WERI-Rb-1 (cell line): ENCODE results near the gene GALNT17.
"Not testable (repeated sequence)": the region's sequence is repeated elsewhere in the genome, so short reads cannot be mapped to it uniquely, and the experiment has no call there.

Source experiments
- DNase-seq: peaks from one replicate; pipeline ENCODE4 v3.0.0-alpha.2; 2020
- H3K27ac ChIP-seq: fragments of 250-450 bp; sonication (Bioruptor Pico); 2 replicates; pipeline ENCODE4 v1.5.1; 2020; ENCODE audit warnings: mild to moderate bottlenecking, moderate library complexity
- H3K27me3 ChIP-seq: fragments of 250-450 bp; sonication (Bioruptor Pico); 2 replicates; pipeline ENCODE4 v1.5.1; 2021; ENCODE audit warnings: mild to moderate bottlenecking, low read depth, moderate library complexity; ENCODE audit not compliant: insufficient read depth, severe bottlenecking
- H3K36me3 ChIP-seq: fragments of 250-450 bp; sonication (Bioruptor Pico); 2 replicates; pipeline ENCODE4 v1.5.1; 2020; ENCODE audit warnings: mild to moderate bottlenecking, moderate library complexity
- H3K4me3 ChIP-seq: 2 replicates; pipeline ENCODE4 v1.5.1; 2011; ENCODE audit warnings: low read depth, mild to moderate bottlenecking, control low read depth, low read length
- H3K9me3 ChIP-seq: fragments of 250-450 bp; sonication (Bioruptor Pico); 2 replicates; pipeline ENCODE4 v1.5.1; 2021; ENCODE audit warnings: mild to moderate bottlenecking, moderate library complexity; ENCODE audit not compliant: severe bottlenecking
- TF ChIP-seq, protein P1 (sequence below): IDR thresholded peaks from 2 replicates; pipeline ENCODE4 v1.5.1; 2011; ENCODE audit warnings: low read depth, mild to moderate bottlenecking, control low read depth, inconsistent platforms, low read length

Gene GALNT17

DNA sequence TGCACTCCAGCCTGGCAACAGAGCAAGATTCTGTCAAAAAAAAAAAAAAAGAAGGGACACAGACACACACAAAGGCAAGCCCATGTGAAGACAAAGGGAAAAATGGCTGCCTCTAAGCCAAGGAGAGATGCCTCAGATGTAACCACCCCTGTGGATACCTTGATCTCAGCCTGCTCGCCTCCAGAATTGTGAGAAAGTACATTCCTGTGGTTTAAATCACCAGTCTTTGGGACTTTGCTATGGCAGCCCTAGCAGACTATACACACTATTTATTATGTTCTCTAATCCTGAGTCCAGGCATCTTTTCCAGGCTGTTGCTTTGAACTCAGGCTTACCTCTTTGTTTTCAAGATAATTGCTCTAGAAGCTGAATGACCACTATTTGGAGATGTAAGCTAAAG, 494.3 kb downstream of the GALNT17 start:
- DNase-seq: no peak
- Histone ChIP-seq H3K27ac (peak overlapping the region; percentile 79), H3K36me3 (no peaks in the 10 kb centered on the region), H3K27me3 (no peaks in the 10 kb centered on the region), H3K4me3 (no peak overlapping the region), H3K9me3 (no peaks in the 10 kb centered on the region)
- TF ChIP-seq, protein P1, sequence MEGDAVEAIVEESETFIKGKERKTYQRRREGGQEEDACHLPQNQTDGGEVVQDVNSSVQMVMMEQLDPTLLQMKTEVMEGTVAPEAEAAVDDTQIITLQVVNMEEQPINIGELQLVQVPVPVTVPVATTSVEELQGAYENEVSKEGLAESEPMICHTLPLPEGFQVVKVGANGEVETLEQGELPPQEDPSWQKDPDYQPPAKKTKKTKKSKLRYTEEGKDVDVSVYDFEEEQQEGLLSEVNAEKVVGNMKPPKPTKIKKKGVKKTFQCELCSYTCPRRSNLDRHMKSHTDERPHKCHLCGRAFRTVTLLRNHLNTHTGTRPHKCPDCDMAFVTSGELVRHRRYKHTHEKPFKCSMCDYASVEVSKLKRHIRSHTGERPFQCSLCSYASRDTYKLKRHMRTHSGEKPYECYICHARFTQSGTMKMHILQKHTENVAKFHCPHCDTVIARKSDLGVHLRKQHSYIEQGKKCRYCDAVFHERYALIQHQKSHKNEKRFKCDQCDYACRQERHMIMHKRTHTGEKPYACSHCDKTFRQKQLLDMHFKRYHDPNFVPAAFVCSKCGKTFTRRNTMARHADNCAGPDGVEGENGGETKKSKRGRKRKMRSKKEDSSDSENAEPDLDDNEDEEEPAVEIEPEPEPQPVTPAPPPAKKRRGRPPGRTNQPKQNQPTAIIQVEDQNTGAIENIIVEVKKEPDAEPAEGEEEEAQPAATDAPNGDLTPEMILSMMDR: no peak

DNA sequence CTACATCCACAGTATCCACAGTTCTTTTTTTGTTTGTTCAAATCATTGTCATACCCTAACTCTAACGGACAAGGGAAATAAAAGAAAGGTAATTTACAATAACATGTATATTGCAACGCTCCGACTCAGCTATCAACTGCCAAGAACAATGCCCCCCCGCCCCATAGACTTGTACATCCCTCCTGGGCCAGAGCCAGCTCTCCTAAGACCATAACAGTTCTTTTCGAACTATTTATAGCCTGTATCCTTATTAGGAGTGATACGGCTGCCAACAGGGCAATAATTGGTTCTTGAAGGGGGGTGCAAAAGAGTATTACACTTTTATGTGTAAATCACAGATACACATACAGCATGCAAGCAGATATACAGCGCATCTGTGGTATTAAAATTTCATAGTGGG, 495.7 kb downstream of the GALNT17 start:
- Histone ChIP-seq H3K4me3 (no peak overlapping the region), H3K27ac (no peak overlapping the region), H3K36me3 (no peaks in the 10 kb centered on the region), H3K27me3 (no peaks in the 10 kb centered on the region), H3K9me3 (no peaks in the 10 kb centered on the region)
- no peak for DNase-seq
- TF ChIP-seq, protein P1: no peak

DNA sequence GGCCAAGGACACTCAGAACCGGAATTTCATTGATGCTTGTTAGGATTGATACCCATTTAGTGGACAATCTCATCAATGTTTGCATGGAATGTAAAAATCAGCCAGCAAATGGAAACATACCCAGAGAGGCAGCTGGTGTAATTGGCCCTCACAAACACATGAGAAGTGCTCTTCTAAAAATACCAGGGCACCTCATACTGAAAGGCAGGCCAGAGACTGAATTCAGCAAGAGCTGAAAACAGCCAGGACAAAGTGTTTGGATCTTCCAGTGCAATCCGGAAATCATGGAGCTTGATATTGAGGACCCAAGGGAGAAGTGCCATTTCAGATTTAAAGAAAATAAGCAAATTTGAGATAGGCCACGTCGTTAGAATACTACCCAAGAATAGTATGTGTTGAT, 498.6 kb downstream of the GALNT17 start:
- no peak for DNase-seq
- Histone ChIP-seq H3K36me3 (no peaks in the 10 kb centered on the region), H3K9me3 (no peaks in the 10 kb centered on the region), H3K4me3 (no peak overlapping the region), H3K27ac (no peak overlapping the region), H3K27me3 (no peaks in the 10 kb centered on the region)
- TF ChIP-seq, protein P1: no peak

DNA sequence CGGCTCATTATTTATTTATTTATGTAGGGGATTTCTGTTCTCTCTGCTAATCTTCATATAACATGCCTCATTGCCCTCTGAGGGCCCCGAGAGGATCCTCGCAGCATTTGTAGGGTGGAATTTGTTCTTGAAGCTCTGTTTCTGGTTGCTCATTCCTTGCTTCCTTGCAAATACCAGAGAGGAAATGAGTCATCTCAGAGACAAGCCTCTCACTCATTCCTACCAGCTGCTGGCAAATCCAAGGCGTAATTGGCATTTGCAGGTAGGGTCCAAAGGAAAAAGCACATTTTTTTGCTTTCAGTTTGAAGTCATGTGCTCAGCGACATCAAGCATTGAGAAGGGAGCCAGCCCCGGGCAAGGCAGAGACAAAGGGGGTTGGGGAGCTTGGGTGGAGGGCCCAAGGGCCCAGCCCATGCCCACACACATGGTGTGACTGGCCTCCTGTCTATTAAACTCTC, 501.6 kb downstream of the GALNT17 start:
- H3K9me3 ChIP-seq: no peaks in the 10 kb centered on the region
- no peak overlapping the region for H3K4me3 ChIP-seq
- H3K27ac ChIP-seq: no peak overlapping the region
- H3K27me3 ChIP-seq: no peaks in the 10 kb centered on the region
- TF ChIP-seq, protein P1: no peak
- H3K36me3 ChIP-seq: no peaks in the 10 kb centered on the region
- DNase-seq: no peak

DNA sequence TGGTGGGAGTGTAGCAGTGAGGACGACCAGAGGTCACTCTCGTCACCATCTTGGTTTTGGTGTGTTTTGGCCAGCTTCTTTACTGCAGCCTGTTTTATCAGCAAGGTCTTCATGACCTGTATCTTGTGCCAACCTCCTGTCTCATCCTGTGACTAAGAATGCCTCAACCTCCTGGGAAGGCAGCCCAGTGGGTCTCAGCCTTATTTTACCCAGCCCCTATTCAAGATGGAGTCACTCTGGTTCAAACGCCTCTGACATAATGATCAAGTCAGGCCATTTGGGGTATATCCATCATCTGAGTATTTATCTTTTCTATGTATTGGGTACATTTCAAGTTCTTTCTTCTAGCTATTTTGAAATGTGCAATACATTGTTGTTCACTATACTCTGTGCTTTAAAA, 503.9 kb downstream of the GALNT17 start:
- not testable (repeated sequence) for H3K27ac ChIP-seq, H3K9me3 ChIP-seq, H3K27me3 ChIP-seq, H3K36me3 ChIP-seq, H3K4me3 ChIP-seq, DNase-seq

DNA sequence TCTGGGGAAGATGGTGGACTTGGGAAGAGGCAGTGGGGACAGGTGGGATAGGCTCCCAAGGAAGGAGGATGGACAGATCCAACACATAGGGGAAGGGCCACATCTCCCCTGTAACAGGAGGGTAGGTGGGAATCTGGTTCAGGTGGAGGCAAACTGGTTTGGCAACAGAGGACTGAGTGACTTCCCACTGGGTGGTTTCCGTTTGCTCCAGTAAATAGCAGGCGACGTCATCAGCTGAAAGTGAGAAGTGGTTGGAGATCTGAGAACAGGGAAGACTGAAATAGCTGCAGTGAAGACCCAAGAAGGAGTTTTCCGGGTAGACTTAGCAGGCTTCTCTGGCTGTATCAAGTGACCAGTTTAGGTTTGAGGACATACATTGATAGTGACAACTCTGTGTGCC, 504.4 kb downstream of the GALNT17 start:
- H3K27me3 ChIP-seq: no peaks in the 10 kb centered on the region
- no peaks in the 10 kb centered on the region for H3K36me3 ChIP-seq
- TF ChIP-seq, protein P1: no peak
- no peak overlapping the region for H3K4me3 ChIP-seq
- no peaks in the 10 kb centered on the region for H3K9me3 ChIP-seq
- no peak for DNase-seq
- H3K27ac ChIP-seq: no peak overlapping the region
